Hepatocyte (in vitro differentiated cells): Measurements from ENCODE around the gene CD46. TPM values are rescaled to one million over a fixed set of nuclear protein-coding genes. Genes with fewer than 3 reads are reported as not detected.

Experiments used
- DNase-seq: peaks from one replicate; pipeline ENCODE4 v3.0.0-alpha.2; 2016; ENCODE audit warnings: low spot score
- H2AFZ ChIP-seq: fragments of 200-600 bp; sonication (generic); 2 replicates; pipeline ENCODE4 v1.6.0; 2016; ENCODE audit warnings: antibody characterized with exemption, mild to moderate bottlenecking
- H3K27ac ChIP-seq: fragments of 200-600 bp; sonication (generic); 2 replicates; pipeline ENCODE4 v1.5.1; 2016; ENCODE audit warnings: mild to moderate bottlenecking
- H3K27me3 ChIP-seq: fragments of 200-600 bp; sonication (generic); 2 replicates; pipeline ENCODE4 v1.6.1; 2016
- H3K36me3 ChIP-seq: fragments of 200-600 bp; sonication (generic); replicated peaks from 2 replicates; pipeline ENCODE4 v1.5.1; 2016; ENCODE audit warnings: low read depth; ENCODE audit not compliant: insufficient read depth
- H3K4me1 ChIP-seq: fragments of 200-600 bp; sonication (generic); 2 replicates; pipeline ENCODE4 v1.5.1; 2016; ENCODE audit warnings: mild to moderate bottlenecking, moderate library complexity; ENCODE audit not compliant: insufficient read depth
- H3K4me2 ChIP-seq: fragments of 200-600 bp; sonication (generic); 2 replicates; pipeline ENCODE4 v1.6.0; 2016
- H3K4me3 ChIP-seq: fragments of 200-600 bp; sonication (generic); 2 replicates; pipeline ENCODE4 v1.5.1; 2016; ENCODE audit warnings: mild to moderate bottlenecking
- H3K79me2 ChIP-seq: fragments of 200-600 bp; sonication (generic); 2 replicates; pipeline ENCODE4 v1.6.0; 2017; ENCODE audit warnings: mild to moderate bottlenecking
- H3K9me2 ChIP-seq: fragments of 200-600 bp; sonication (generic); replicated peaks from 2 replicates; pipeline ENCODE4 v1.6.0; 2017; ENCODE audit warnings: mild to moderate bottlenecking; ENCODE audit not compliant: insufficient read depth
- H3K9me3 ChIP-seq: fragments of 200-600 bp; sonication (generic); 2 replicates; pipeline ENCODE4 v1.5.1; 2016; ENCODE audit warnings: low read depth, mild to moderate bottlenecking
- H4K20me1 ChIP-seq: fragments of 200-600 bp; sonication (generic); 2 replicates; pipeline ENCODE4 v1.6.0; 2016; ENCODE audit warnings: mild to moderate bottlenecking; ENCODE audit not compliant: insufficient read depth, poor library complexity, severe bottlenecking
- CTCF ChIP-seq: fragments of 200-600 bp; sonication (generic); IDR thresholded peaks from 2 replicates; pipeline ENCODE4 v1.5.1; 2016; ENCODE audit warnings: antibody characterized with exemption, mild to moderate bottlenecking; ENCODE audit not compliant: poor library complexity
- EZH2 ChIP-seq: fragments of 200-600 bp; sonication (generic); IDR thresholded peaks from 2 replicates; pipeline ENCODE4 v1.6.1; 2016; ENCODE audit warnings: antibody characterized with exemption, mild to moderate bottlenecking, borderline replicate concordance
- EZH2phosphoT487 ChIP-seq: fragments of 200-600 bp; sonication (generic); IDR thresholded peaks from one replicate; pipeline ENCODE4 v1.6.1; 2018; ENCODE audit warnings: antibody characterized with exemption, mild to moderate bottlenecking, low read depth, moderate library complexity; ENCODE audit not compliant: unreplicated experiment, severe bottlenecking
- WGBS: methylation state at CpG from one replicate; pipeline ENCODE4 v1.1.6; 2016; ENCODE audit warnings: low lambda C conversion rate; ENCODE audit errors: missing lambda C conversion rate; 5-methylcytosine and 5-hydroxymethylcytosine counted together
- polyA plus RNA-seq: library from polyadenylated mRNA; unstranded; fragments of >200 nt; fragmentation: Nextera tagmentation; extraction: Ambion mirVana; gene quantifications from 2 replicates; pipeline ENCODE4 v1.2.1, GENCODE V29; 2016
- total RNA-seq: library from RNA; depleted of rRNA; stranded (reverse); fragments of >200 nt; gene quantifications from 2 replicates; pipeline ENCODE4 v1.2.3, GENCODE V29; 2014

Gene CD46
- total and polyA plus RNA-seq, 2 experiments from 2014 or later: 176 to 228 TPM

GRCh38 chr1:207837673-207838072 lies 85.8 kb downstream of the CD46 start:
- WGBS: 74% methylated on average over 4 of the region's 4 CpGs
- H2AFZ ChIP-seq: no peak overlapping the region
- H3K4me1 ChIP-seq: peaks cover 8% of the 10 kb centered on the region
- H3K9me2 ChIP-seq: no peaks in the 10 kb centered on the region
- H3K36me3 ChIP-seq: no peaks in the 10 kb centered on the region
- H3K9me3 ChIP-seq: no peaks in the 10 kb centered on the region
- no peak overlapping the region for H3K4me2 ChIP-seq
- no peaks in the 10 kb centered on the region for H3K27me3 ChIP-seq
- no peak for DNase-seq
- H3K79me2 ChIP-seq: peaks cover 2% of the 10 kb centered on the region
- H4K20me1 ChIP-seq: no peaks in the 10 kb centered on the region
- no peak overlapping the region for H3K27ac ChIP-seq
- no peak overlapping the region for H3K4me3 ChIP-seq
- TF ChIP-seq EZH2phosphoT487: no peak

- Histone ChIP-seq H3K79me2 (peaks cover 2% of the 10 kb centered on the region), H4K20me1 (no peaks in the 10 kb centered on the region), H3K9me2 (no peaks in the 10 kb centered on the region), H2AFZ (no peak overlapping the region), H3K36me3 (no peaks in the 10 kb centered on the region), H3K4me2 (no peak overlapping the region), H3K4me1 (peaks cover 8% of the 10 kb centered on the region), H3K27me3 (no peaks in the 10 kb centered on the region), H3K27ac (no peak overlapping the region), H3K4me3 (no peak overlapping the region), H3K9me3 (no peaks in the 10 kb centered on the region)
- peak; percentile 61 for DNase-seq
- TF ChIP-seq EZH2phosphoT487 (no peak), CTCF (no peak), EZH2 (no peak)
- 75% methylated on average over 15 of the region's 15 CpGs for WGBS
These were observed 86.6 kb downstream of the CD46 start for GRCh38 chr1:207838156-207839082.

- TF ChIP-seq EZH2phosphoT487: no peak
- TF ChIP-seq CTCF: no peak
- no peak for TF ChIP-seq EZH2
- Histone ChIP-seq H3K27me3 (no peaks in the 10 kb centered on the region), H3K79me2 (peaks cover 2% of the 10 kb centered on the region), H3K9me3 (no peaks in the 10 kb centered on the region), H3K27ac (no peak overlapping the region), H2AFZ (no peak overlapping the region), H3K4me2 (no peak overlapping the region), H3K36me3 (no peaks in the 10 kb centered on the region), H3K4me3 (no peak overlapping the region), H4K20me1 (no peaks in the 10 kb centered on the region), H3K9me2 (no peaks in the 10 kb centered on the region), H3K4me1 (peaks cover 8% of the 10 kb centered on the region)
- no peak for DNase-seq
These were observed 87.2 kb downstream of the CD46 start for GRCh38 chr1:207839083-207839413.

GRCh38 chr1:207840380-207840779 lies 88.5 kb downstream of the CD46 start:
- WGBS: 93% methylated on average over 2 of the region's 2 CpGs
- Histone ChIP-seq H3K9me2 (no peaks in the 10 kb centered on the region), H3K4me3 (no peak overlapping the region), H3K27ac (no peak overlapping the region), H3K9me3 (no peaks in the 10 kb centered on the region), H4K20me1 (no peaks in the 10 kb centered on the region), H3K4me2 (no peak overlapping the region), H3K36me3 (no peaks in the 10 kb centered on the region), H3K4me1 (peaks cover 8% of the 10 kb centered on the region), H3K27me3 (no peaks in the 10 kb centered on the region), H3K79me2 (peaks cover 2% of the 10 kb centered on the region), H2AFZ (no peak overlapping the region)
- no peak for TF ChIP-seq EZH2
- no peak for TF ChIP-seq CTCF
- no peak for TF ChIP-seq EZH2phosphoT487
- no peak for DNase-seq
